Measurements from ENCODE around the gene ARAP1. TPM values are rescaled to one million over a fixed set of nuclear protein-coding genes. Genes with fewer than 3 reads are reported as not detected.
A peak's percentile ranks its signal among the peaks of the same experiment; 100 is the strongest.

The ARAP1 gene
- total RNA-seq, 1 donor from 2014 or later = 79.0 TPM

GRCh38 chr11:72750556-72751115 is 1.6 kb downstream of the ARAP1 start:
- no peak for DNase-seq (ENCODE audit: low read depth, low spot score)
- TF ChIP-seq CTCF (conservative IDR thresholded peaks at IDR 0.05) = no peak
- no peaks in the 10 kb centered on the region for H3K36me3 Mint-ChIP-seq (ENCODE audit: low read depth)
- H3K4me1 Mint-ChIP-seq = peaks cover 42% of the 10 kb centered on the region
- no peak overlapping the region for H3K27ac Mint-ChIP-seq (ENCODE audit: unreplicated experiment)
- peak overlapping the region; percentile 86 for H3K4me3 Mint-ChIP-seq
- H3K27me3 Mint-ChIP-seq (ENCODE audit: low read depth) = no peaks in the 10 kb centered on the region
- no peaks in the 10 kb centered on the region for H3K9me3 Mint-ChIP-seq

DNA sequence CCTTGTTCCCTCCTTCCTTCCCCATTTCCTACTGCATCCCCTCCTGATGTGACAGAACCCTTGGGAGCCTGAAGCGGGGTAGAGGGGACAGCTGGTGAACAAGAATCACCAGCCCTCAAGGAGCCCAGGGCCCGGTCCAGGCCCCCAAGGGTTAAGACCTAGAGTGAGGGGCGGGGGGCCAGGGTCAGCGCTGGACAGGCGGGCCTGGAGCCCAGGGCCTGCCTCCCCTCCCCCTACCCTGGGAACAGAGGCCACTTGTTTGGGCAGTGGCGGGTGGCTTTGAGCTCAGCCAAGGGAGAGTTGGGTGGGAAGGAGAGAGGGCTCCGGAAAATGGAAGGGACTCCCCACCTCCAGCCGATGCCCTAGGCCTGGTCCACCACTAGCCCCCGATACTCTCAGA is 2.1 kb downstream of the ARAP1 start:
- H3K9me3 Mint-ChIP-seq = no peaks in the 10 kb centered on the region
- no peak for TF ChIP-seq CTCF (conservative IDR thresholded peaks at IDR 0.05)

GRCh38 chr11:72747289-72747855 is 4.8 kb downstream of the ARAP1 start:
- no peaks in the 10 kb centered on the region for H3K27me3 Mint-ChIP-seq (ENCODE audit: low read depth)
- H3K4me3 Mint-ChIP-seq = peak overlapping the region; percentile 51
- H3K36me3 Mint-ChIP-seq (ENCODE audit: low read depth) = no peaks in the 10 kb centered on the region
- no peak for TF ChIP-seq CTCF (conservative IDR thresholded peaks at IDR 0.05)
- no peak for DNase-seq (ENCODE audit: low read depth, low spot score)
- peaks cover 48% of the 10 kb centered on the region for H3K4me1 Mint-ChIP-seq
- no peaks in the 10 kb centered on the region for H3K9me3 Mint-ChIP-seq
- H3K27ac Mint-ChIP-seq (ENCODE audit: unreplicated experiment) = no peak overlapping the region

More for the DNA sequence above, 2.1 kb downstream of the ARAP1 start:
- Mint-ChIP-seq H3K27me3 (ENCODE audit: low read depth) (no peaks in the 10 kb centered on the region), H3K27ac (ENCODE audit: unreplicated experiment) (peak overlapping the region; percentile 47), H3K36me3 (ENCODE audit: low read depth) (no peaks in the 10 kb centered on the region), H3K4me1 (peaks cover 42% of the 10 kb centered on the region), H3K4me3 (peak overlapping the region; percentile 86)
- peak; percentile 61 for DNase-seq (ENCODE audit: low read depth, low spot score)

DNA sequence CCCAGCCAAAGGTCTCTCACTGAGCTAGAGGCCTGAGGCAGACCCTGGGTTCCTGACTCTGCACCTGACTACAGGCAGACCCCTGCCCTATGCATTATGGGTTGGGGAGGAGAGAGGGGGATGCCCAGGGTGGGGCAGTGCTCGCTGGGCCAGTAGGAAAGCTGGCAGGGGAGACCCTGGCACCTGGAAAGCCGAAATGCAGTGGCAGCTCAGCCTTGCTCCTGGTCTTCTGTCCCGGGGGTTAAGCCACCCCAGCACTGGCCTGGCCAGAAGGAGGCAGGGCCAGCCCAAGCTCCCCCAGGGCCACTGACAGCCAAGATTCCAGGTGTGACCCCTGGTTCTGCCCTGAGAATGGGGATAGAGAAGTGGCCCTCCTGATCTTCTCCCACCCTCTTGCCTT is 5.4 kb downstream of the ARAP1 start:
- Mint-ChIP-seq H3K4me1 (peaks cover 53% of the 10 kb centered on the region), H3K36me3 (ENCODE audit: low read depth) (no peaks in the 10 kb centered on the region), H3K27me3 (ENCODE audit: low read depth) (no peaks in the 10 kb centered on the region), H3K27ac (ENCODE audit: unreplicated experiment) (no peak overlapping the region), H3K4me3 (peak overlapping the region; percentile 51), H3K9me3 (no peaks in the 10 kb centered on the region)
- no peak for TF ChIP-seq CTCF (conservative IDR thresholded peaks at IDR 0.05)
- no peak for DNase-seq (ENCODE audit: low read depth, low spot score)

GRCh38 chr11:72745925-72746550 is 6.2 kb downstream of the ARAP1 start:
- Mint-ChIP-seq H3K27me3 (ENCODE audit: low read depth) (no peaks in the 10 kb centered on the region), H3K9me3 (no peaks in the 10 kb centered on the region), H3K4me3 (no peak overlapping the region), H3K4me1 (peaks cover 57% of the 10 kb centered on the region), H3K36me3 (ENCODE audit: low read depth) (no peaks in the 10 kb centered on the region), H3K27ac (ENCODE audit: unreplicated experiment) (no peak overlapping the region)
- TF ChIP-seq CTCF (conservative IDR thresholded peaks at IDR 0.05) = no peak
- DNase-seq (ENCODE audit: low read depth, low spot score) = no peak

All from neural crest cell (in vitro differentiated cells).